ENCODE measurements around the gene AGXT. TPM values are rescaled to one million over a fixed set of nuclear protein-coding genes. Genes with fewer than 3 reads are reported as not detected.

The AGXT gene
- total RNA-seq, 1 experiment from 2014 or later, result not detected

GRCh38 chr2:240886023-240886565 lies 17.5 kb downstream of the AGXT start:
- H2AFZ ChIP-seq (ENCODE audit: low read length), result no peak overlapping the region
- no peak overlapping the region for H3K9ac ChIP-seq (ENCODE audit: low read length)
- H3K4me3 ChIP-seq (ENCODE audit: low read length), result no peak overlapping the region
- no peak overlapping the region for H3K4me2 ChIP-seq (ENCODE audit: low read depth, low read length, poor library complexity, severe bottlenecking)
- H3K27me3 ChIP-seq (ENCODE audit: low read length), result no peaks in the 10 kb centered on the region
- H4K20me1 ChIP-seq (ENCODE audit: insufficient read depth, low read depth, low read length), result no peaks in the 10 kb centered on the region
- no peaks in the 10 kb centered on the region for H3K79me2 ChIP-seq (ENCODE audit: low read length)
- no peak for DNase-seq
- no peaks in the 10 kb centered on the region for H3K9me3 ChIP-seq (ENCODE audit: low read length)
- H3K36me3 ChIP-seq (ENCODE audit: insufficient read depth, low read length), result no peaks in the 10 kb centered on the region
- H3K27ac ChIP-seq (ENCODE audit: low read length), result no peak overlapping the region
- no peaks in the 10 kb centered on the region for H3K9me2 ChIP-seq (replicated peaks; ENCODE audit: insufficient read depth, low read length)
- H3K4me1 ChIP-seq (ENCODE audit: low read length), result no peaks in the 10 kb centered on the region

DNA sequence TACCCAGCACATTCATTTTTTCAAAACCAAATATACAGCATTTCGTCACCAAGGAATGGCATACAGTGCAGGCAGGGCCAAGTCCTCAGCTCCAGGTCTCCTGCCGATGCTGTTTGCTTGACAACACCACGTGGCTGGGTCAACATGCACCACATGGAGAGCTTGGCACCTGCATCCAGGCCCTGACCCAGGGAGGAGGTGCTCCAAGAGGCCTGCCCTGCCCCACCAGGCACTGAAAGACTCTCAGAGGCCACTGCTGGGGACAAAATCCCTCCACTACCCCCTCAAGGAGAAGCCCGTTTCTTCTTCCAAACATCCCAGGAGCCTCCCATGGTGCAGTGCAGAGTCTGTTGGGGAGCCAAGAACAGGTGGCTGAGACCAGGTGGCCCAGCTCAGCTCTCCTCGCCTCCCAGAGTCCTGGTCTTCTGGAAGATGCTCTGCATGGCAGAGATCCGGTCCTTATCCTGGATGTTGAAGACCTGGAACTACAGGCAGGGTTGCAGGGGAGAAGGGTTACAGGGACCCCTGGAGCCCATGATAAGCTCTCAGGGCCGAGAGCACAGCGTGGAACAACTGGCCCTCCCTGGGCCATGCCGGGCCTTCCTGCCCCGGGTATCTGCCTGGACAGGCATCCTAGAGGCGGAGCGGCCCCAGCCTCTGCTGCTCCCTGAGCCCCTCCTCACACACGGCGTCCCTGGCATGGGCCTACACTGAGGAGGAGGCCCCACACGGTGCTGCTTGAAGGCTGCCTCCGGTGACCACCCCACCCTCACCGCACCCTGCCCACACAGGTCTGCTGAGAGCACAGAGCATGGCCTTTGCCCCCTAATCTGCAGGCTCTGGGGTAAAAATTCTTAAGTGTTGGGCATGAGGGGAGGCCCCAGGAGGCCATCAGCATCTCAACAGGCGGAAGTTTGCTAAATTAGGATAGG lies 18.3 kb downstream of the AGXT start:
- H3K4me1 ChIP-seq (ENCODE audit: low read length), result no peaks in the 10 kb centered on the region
- no peak overlapping the region for H2AFZ ChIP-seq (ENCODE audit: low read length)
- no peaks in the 10 kb centered on the region for H3K36me3 ChIP-seq (ENCODE audit: insufficient read depth, low read length)
- no peak overlapping the region for H3K27ac ChIP-seq (ENCODE audit: low read length)
- H3K4me2 ChIP-seq (ENCODE audit: low read depth, low read length, poor library complexity, severe bottlenecking), result no peak overlapping the region
- H3K9me2 ChIP-seq (replicated peaks; ENCODE audit: insufficient read depth, low read length), result no peaks in the 10 kb centered on the region
- no peak overlapping the region for H3K9ac ChIP-seq (ENCODE audit: low read length)
- no peaks in the 10 kb centered on the region for H3K9me3 ChIP-seq (ENCODE audit: low read length)
- H3K27me3 ChIP-seq (ENCODE audit: low read length), result no peaks in the 10 kb centered on the region
- H3K79me2 ChIP-seq (ENCODE audit: low read length), result no peaks in the 10 kb centered on the region
- no peaks in the 10 kb centered on the region for H4K20me1 ChIP-seq (ENCODE audit: insufficient read depth, low read depth, low read length)
- H3K4me3 ChIP-seq (ENCODE audit: low read length), result no peak overlapping the region
- no peak for DNase-seq

- no peak for DNase-seq
- H3K4me2 ChIP-seq (ENCODE audit: low read depth, low read length, poor library complexity, severe bottlenecking), result no peak overlapping the region
Measured at GRCh38 chr2:240887631-240888030, 19.0 kb downstream of the AGXT start.

DNA sequence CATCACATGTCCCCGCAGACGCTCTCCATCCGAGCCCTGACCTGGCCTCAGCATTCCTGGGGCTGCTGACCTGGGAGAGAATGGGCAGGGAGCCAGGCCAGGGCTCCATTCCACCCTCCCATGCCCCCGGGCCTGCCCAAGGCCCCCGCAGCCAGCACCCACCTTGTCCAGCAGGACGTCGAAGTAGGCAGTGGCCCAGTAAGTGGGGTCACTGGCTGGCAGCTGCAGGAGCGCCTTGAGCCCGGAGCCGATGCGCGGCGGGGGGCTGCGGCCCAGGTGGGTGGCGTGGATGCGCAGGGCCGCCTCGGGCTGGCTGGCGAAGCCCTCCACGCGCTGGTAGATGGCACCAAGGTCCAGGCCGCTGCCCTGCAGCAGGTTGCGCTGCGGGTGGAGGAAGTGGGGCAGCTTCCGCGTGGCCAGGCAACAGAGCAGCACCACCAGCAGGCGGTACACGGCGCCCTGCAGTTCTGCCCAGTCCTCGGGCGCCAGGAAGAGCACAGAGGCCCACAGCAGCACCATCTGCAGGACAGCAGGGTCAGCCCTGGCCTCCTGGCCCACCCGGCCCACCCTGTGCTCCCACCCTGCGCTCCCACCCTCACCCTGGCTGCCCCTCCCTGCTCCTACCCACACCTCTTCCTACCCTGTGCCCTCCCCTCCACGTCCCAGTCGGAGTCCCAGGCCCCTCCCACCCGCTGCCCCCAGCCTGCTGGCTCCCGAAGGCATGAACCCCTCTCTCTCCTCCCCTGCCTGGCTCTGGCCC lies 19.7 kb downstream of the AGXT start:
- H3K4me3 ChIP-seq (ENCODE audit: low read length), result no peak overlapping the region
- no peak overlapping the region for H3K27ac ChIP-seq (ENCODE audit: low read length)

More at GRCh38 chr2:240887631-240888030, 19.0 kb downstream of the AGXT start:
- Histone ChIP-seq H3K9me2 (replicated peaks; ENCODE audit: insufficient read depth, low read length) (no peaks in the 10 kb centered on the region), H3K9ac (ENCODE audit: low read length) (no peak overlapping the region), H3K36me3 (ENCODE audit: insufficient read depth, low read length) (no peaks in the 10 kb centered on the region), H3K4me1 (ENCODE audit: low read length) (no peaks in the 10 kb centered on the region), H4K20me1 (ENCODE audit: insufficient read depth, low read depth, low read length) (no peaks in the 10 kb centered on the region), H3K4me3 (ENCODE audit: low read length) (no peak overlapping the region), H3K27ac (ENCODE audit: low read length) (no peak overlapping the region), H3K27me3 (ENCODE audit: low read length) (no peaks in the 10 kb centered on the region), H2AFZ (ENCODE audit: low read length) (no peak overlapping the region), H3K79me2 (ENCODE audit: low read length) (no peaks in the 10 kb centered on the region), H3K9me3 (ENCODE audit: low read length) (no peaks in the 10 kb centered on the region)

GRCh38 chr2:240888890-240889573 lies 20.4 kb downstream of the AGXT start:
- Histone ChIP-seq H3K4me1 (ENCODE audit: low read length) (no peaks in the 10 kb centered on the region), H3K9me3 (ENCODE audit: low read length) (no peaks in the 10 kb centered on the region), H3K9me2 (replicated peaks; ENCODE audit: insufficient read depth, low read length) (no peaks in the 10 kb centered on the region), H3K79me2 (ENCODE audit: low read length) (no peaks in the 10 kb centered on the region), H3K36me3 (ENCODE audit: insufficient read depth, low read length) (no peaks in the 10 kb centered on the region), H3K4me3 (ENCODE audit: low read length) (no peak overlapping the region), H3K27ac (ENCODE audit: low read length) (no peak overlapping the region), H3K27me3 (ENCODE audit: low read length) (no peaks in the 10 kb centered on the region), H3K9ac (ENCODE audit: low read length) (no peak overlapping the region), H4K20me1 (ENCODE audit: insufficient read depth, low read depth, low read length) (no peaks in the 10 kb centered on the region), H2AFZ (ENCODE audit: low read length) (no peak overlapping the region), H3K4me2 (ENCODE audit: low read depth, low read length, poor library complexity, severe bottlenecking) (no peak overlapping the region)
- DNase-seq, result no peak

More for the DNA sequence above, 19.7 kb downstream of the AGXT start:
- H2AFZ ChIP-seq (ENCODE audit: low read length), result no peak overlapping the region
- no peaks in the 10 kb centered on the region for H3K4me1 ChIP-seq (ENCODE audit: low read length)
- no peaks in the 10 kb centered on the region for H3K9me3 ChIP-seq (ENCODE audit: low read length)
- no peaks in the 10 kb centered on the region for H3K36me3 ChIP-seq (ENCODE audit: insufficient read depth, low read length)
- H3K4me2 ChIP-seq (ENCODE audit: low read depth, low read length, poor library complexity, severe bottlenecking), result no peak overlapping the region
- H3K79me2 ChIP-seq (ENCODE audit: low read length), result no peaks in the 10 kb centered on the region
- no peak overlapping the region for H3K9ac ChIP-seq (ENCODE audit: low read length)
- DNase-seq, result no peak
- H4K20me1 ChIP-seq (ENCODE audit: insufficient read depth, low read depth, low read length), result no peaks in the 10 kb centered on the region
- no peaks in the 10 kb centered on the region for H3K9me2 ChIP-seq (replicated peaks; ENCODE audit: insufficient read depth, low read length)
- no peaks in the 10 kb centered on the region for H3K27me3 ChIP-seq (ENCODE audit: low read length)

- Histone ChIP-seq H3K27me3 (ENCODE audit: low read length) (no peaks in the 10 kb centered on the region), H3K79me2 (ENCODE audit: low read length) (no peaks in the 10 kb centered on the region), H3K9me2 (replicated peaks; ENCODE audit: insufficient read depth, low read length) (no peaks in the 10 kb centered on the region), H3K36me3 (ENCODE audit: insufficient read depth, low read length) (no peaks in the 10 kb centered on the region), H3K27ac (ENCODE audit: low read length) (no peak overlapping the region), H3K4me3 (ENCODE audit: low read length) (no peak overlapping the region), H2AFZ (ENCODE audit: low read length) (no peak overlapping the region), H3K9me3 (ENCODE audit: low read length) (no peaks in the 10 kb centered on the region), H4K20me1 (ENCODE audit: insufficient read depth, low read depth, low read length) (no peaks in the 10 kb centered on the region), H3K4me1 (ENCODE audit: low read length) (no peaks in the 10 kb centered on the region), H3K9ac (ENCODE audit: low read length) (no peak overlapping the region), H3K4me2 (ENCODE audit: low read depth, low read length, poor library complexity, severe bottlenecking) (no peak overlapping the region)
- no peak for DNase-seq
Measured at GRCh38 chr2:240889601-240890560, 21.3 kb downstream of the AGXT start.

- Histone ChIP-seq H3K4me2 (ENCODE audit: low read depth, low read length, poor library complexity, severe bottlenecking) (no peak overlapping the region), H3K36me3 (ENCODE audit: insufficient read depth, low read length) (no peaks in the 10 kb centered on the region), H3K4me1 (ENCODE audit: low read length) (no peaks in the 10 kb centered on the region), H4K20me1 (ENCODE audit: insufficient read depth, low read depth, low read length) (no peaks in the 10 kb centered on the region), H2AFZ (ENCODE audit: low read length) (no peak overlapping the region), H3K9me2 (replicated peaks; ENCODE audit: insufficient read depth, low read length) (no peaks in the 10 kb centered on the region), H3K4me3 (ENCODE audit: low read length) (no peak overlapping the region), H3K79me2 (ENCODE audit: low read length) (no peaks in the 10 kb centered on the region), H3K27me3 (ENCODE audit: low read length) (no peaks in the 10 kb centered on the region), H3K9ac (ENCODE audit: low read length) (no peak overlapping the region), H3K9me3 (ENCODE audit: low read length) (no peaks in the 10 kb centered on the region), H3K27ac (ENCODE audit: low read length) (no peak overlapping the region)
- no peak for DNase-seq
Measured at GRCh38 chr2:240890691-240891090, 22.1 kb downstream of the AGXT start.

Measured in Karpas-422 (cell line).